ENCODE measurements around the gene CFAP92.

Gene CFAP92

GRCh38 chr3:129023909-129024308, 30.0 kb upstream of the CFAP92 start:
- DNase-seq: no peak

DNA sequence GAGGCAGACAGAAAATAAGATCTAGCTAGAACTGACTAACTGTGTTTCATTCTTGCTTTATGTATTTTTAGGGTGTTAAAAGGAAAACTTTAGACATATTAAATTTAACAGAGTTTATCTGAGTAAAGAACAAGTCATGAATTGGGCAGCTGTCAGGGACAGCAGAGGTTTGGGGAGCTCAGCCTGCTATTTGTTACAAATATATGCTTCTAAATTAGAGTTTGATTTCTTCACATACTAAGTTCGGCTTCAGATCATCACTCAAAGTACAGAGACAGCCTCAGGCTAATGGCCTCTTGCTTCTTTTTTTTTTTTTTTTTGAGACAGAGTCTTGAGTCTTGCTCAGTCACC, 29.1 kb upstream of the CFAP92 start:
- no peak for DNase-seq

- DNase-seq: no peak
Observed at GRCh38 chr3:129022114-129023007, 28.5 kb upstream of the CFAP92 start.

- DNase-seq: no peak
Observed at GRCh38 chr3:129021140-129021551, 27.3 kb upstream of the CFAP92 start.

GRCh38 chr3:129020691-129021090, 26.8 kb upstream of the CFAP92 start:
- no peak for DNase-seq

- DNase-seq: no peak
Observed at GRCh38 chr3:129019266-129019665, 25.4 kb upstream of the CFAP92 start.

- DNase-seq: no peak
Observed at GRCh38 chr3:129018751-129019150, 24.9 kb upstream of the CFAP92 start.

DNA sequence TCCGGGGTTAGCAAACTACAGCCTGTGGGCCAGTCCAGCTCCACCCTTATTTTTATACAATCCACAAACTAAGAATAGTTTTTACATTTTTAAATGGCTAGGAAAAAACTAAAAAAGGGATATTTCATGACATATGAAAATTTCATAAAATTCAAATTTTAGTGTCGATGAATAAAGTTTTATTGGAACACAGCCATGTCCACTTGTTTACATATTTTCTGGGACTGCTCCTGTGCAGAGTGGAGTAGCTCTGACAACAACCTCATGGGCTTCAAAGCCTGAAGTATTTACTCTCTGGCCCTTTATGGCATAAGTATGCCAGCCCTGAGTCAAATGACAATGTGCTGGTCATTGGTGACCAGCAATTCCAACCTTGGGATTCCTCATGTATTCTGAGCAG, 24.4 kb upstream of the CFAP92 start:
- DNase-seq: no peak

GRCh38 chr3:129017484-129017899, 23.6 kb upstream of the CFAP92 start:
- no peak for DNase-seq

DNA sequence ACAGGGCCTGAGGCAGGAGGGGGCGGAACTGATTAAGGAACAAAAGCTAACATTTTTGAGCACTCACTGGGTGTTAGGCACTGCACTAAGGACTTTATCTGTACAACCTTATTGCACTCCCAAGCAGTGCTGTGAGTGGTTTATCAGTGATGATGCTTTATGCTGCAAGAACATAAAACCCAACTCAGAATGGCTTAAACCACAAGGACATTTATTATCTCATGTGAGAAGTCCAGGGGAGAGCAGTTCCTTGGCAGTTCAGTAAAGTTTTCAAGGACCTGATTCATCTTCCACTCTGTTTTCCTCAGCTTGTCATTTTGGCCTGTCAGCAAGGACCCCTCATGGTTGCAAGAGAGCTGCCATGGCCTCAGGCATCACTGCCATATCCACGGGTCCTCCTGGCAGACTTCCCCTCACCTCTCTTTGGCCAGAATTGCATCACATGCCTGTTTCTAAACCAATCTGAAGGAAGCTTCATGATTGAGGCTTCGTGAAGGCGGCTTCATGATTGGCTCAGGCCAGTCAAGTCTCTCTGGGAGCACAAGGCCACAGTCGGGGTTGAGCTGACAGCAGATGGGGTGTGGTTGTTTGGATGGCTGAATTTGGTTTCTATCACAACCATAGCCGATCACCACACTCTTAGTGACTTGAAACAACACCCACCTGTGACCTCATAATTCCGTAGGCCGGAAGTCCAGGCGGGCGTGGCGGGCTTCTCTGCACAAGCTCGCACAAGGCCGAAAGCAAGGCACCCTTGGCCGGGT, 23.0 kb upstream of the CFAP92 start:
- DNase-seq: no peak

DNA sequence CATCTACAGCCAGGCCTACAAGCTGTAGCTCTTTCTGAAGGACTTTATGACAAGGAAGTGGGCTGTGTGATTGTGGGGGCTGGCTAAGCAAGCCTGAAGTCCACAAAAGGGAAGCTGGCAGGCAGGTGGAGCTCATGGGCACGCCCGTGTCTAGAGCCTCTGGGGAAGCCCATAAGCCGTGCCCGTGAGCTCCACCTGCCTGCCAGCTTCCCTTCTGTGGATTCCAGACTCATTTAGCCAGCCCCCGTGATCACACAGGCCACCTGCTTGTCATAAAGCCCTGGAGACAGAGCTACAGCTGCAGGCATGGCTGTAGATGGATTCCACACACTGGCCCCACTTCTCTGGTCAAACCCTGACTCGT, 22.5 kb upstream of the CFAP92 start:
- DNase-seq: no peak

- DNase-seq: peak; percentile 27
Observed at GRCh38 chr3:129015388-129016105, 21.7 kb upstream of the CFAP92 start.

GRCh38 chr3:129014793-129015345, 21.0 kb upstream of the CFAP92 start:
- DNase-seq: no peak

- DNase-seq: no peak
Observed at GRCh38 chr3:129014148-129014547, 20.3 kb upstream of the CFAP92 start.

- DNase-seq: peak; percentile 28
Observed at GRCh38 chr3:129013491-129013891, 19.6 kb upstream of the CFAP92 start.

DNA sequence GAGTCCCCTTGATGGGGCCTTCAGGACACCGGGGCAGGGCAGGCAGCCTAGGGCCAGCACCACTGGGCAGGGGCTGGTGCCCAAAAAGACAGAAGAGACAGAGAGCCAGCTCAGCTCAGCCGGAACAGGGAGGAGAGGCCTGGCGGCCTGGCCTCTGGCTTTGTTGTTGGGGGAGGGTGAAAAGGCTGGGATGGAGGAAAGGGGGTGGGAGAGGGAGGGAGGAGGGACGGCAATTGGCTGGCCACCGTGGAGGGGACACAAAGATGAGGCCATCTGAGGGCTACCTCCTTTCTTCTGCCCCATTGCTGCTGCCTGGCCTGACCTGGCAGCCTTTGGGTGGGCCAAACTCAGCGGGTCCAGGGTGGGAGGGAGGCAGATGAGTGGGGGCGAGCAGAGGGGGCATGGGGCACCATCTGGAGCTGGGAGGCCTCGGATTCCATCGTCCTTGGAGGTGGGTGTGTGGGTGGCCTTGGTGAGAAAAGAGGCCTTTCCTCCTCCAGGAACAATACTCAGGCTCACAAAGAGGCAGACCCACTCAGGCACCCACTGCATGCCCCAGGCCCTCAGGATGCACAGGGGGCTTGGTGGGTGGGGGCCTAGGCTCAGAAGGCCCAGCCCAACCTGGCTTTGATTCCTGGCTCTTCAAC, 16.6 kb upstream of the CFAP92 start:
- DNase-seq: no peak

DNA sequence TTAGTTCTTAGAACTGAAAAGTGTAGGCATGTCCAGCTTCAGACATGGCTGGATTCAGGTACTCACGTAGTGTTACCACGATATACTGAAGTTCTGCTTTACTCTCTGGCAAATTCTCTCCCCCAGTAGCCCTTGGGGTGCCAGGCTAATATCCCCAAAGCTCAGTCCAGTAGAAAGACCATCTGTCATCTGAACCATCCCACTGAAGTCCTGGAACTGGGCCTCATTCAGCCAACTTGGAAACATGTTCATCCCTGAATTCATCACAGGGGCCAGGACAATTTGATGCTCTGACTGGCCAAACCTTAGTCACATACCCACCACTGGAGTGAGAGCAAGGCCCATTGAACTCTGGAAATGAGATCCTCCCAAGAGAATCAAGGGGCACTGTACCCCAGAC, 15.4 kb upstream of the CFAP92 start:
- no peak for DNase-seq

DNA sequence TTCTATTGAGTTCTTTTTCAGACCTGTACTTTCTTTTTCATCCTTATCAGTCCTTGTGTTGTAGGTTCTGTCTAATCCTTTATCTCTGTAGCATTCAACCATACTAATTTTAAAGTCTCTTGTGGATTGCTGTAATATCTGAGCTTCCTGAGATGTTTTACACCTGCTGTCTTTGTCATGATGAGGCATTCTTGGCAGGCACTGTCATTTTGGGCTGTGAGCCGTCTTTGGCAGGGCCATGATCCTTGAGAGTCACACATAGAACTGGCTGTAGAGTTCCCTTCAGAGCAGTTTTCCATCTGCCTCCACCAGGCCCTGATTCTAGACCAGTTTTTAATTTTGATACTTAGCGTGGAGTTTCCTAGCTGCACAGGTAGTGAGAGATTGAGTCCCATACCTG, 13.9 kb upstream of the CFAP92 start:
- no peak for DNase-seq

DNA sequence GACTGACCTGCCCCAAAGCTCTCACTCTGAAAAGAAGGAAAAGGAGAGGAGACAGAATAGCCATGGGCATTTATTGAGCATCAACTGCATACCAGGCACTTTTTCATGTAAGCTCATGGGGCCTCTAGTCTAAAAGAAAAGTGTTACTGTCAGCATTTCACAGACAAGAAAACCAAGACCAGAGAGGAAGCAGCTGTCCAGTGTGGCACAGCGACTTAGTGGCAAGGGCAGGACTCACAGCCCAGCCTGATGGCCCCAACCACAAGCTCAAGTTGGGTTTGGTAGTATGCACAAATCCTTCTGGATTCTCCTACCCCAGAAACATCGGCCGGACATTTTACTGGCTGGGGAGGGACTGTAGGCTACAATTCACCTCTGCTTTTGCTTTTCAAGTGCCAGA, 13.0 kb upstream of the CFAP92 start:
- no peak for DNase-seq

GRCh38 chr3:129005526-129006303, 11.8 kb upstream of the CFAP92 start:
- no peak for DNase-seq

DNA sequence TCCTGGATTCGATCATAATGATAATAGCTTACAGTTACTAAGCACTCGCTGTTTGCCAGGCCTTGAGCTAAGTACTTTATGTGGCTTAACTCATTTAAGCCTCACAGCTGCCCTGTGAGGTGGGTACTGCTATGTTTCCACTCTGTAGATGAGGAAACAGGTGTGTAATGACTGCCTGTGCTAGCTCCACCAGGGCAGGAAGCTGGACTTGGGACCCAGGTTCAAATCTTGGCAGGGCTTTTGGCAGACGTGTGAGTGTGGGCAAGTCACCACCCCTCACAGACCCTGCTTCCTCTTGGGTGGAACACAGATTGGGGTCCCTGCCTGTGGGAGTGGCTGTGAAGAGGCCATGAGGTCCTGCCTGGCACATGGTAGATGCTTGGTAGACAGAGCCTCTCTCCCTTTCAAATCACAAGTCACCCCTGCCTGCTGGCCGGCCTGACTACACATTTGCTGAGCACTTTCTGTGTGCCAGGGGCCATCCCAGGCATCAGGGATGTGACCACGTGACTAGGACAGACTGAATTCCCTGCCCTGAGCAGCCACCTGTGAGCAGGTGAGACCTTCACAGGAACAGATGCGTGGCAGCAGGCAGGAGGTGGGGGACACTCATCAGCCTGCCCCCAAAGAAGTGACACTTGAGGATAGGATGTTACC, 10.9 kb upstream of the CFAP92 start:
- DNase-seq: no peak
